ENCODE measurements around the gene SYNCRIP.

- TF ChIP-seq CTCF (conservative IDR thresholded peaks at IDR 0.05; ENCODE audit: low read depth, low read length) (no peak), EZH2 (IDR thresholded peaks at IDR 0.05; ENCODE audit: borderline replicate concordance, low read depth, low read length, poor library complexity, severe bottlenecking) (no peak)
These were observed 42.1 kb upstream of the SYNCRIP start for GRCh38 chr6:85684809-85685171.
